ENCODE measurements around the gene PRRC2C.

PRRC2C gene

GRCh38 chr1:171446386-171446785 lies 38.9 kb upstream of the PRRC2C start:
- no peaks in the 10 kb centered on the region for H4K20me1 ChIP-seq (ENCODE audit: insufficient read depth, low read length)
- no peak for DNase-seq

GRCh38 chr1:171455967-171456366 lies 29.4 kb upstream of the PRRC2C start:
- Histone ChIP-seq H3K4me1 (ENCODE audit: low read length) (no peaks in the 10 kb centered on the region), H3K9me3 (replicated peaks; ENCODE audit: insufficient read depth, low read length) (no peaks in the 10 kb centered on the region), H3K27ac (ENCODE audit: low read length) (no peak overlapping the region), H2AFZ (ENCODE audit: low read length) (no peak overlapping the region), H4K20me1 (ENCODE audit: insufficient read depth, low read length) (no peaks in the 10 kb centered on the region), H3K79me2 (ENCODE audit: low read length) (no peaks in the 10 kb centered on the region), H3F3A (ENCODE audit: insufficient read depth, low read length) (no peaks in the 10 kb centered on the region), H3K9ac (ENCODE audit: low read length) (no peak overlapping the region), H3K36me3 (replicated peaks; ENCODE audit: insufficient read depth, low read length) (no peaks in the 10 kb centered on the region), H3K4me3 (ENCODE audit: low read length) (no peak overlapping the region), H3K27me3 (replicated peaks; ENCODE audit: insufficient read depth, low read length) (no peaks in the 10 kb centered on the region), H3K4me2 (ENCODE audit: low read depth, low read length) (no peak overlapping the region), H3K9me2 (replicated peaks; ENCODE audit: insufficient read depth, low read length) (no peaks in the 10 kb centered on the region)
- TF ChIP-seq CTCF (IDR thresholded peaks at IDR 0.05; ENCODE audit: low read length) = no peak
- TF ChIP-seq EZH2phosphoT487 (IDR thresholded peaks at IDR 0.05; ENCODE audit: low read length) = no peak
- no peak for TF ChIP-seq EZH2 (optimal IDR thresholded peaks at IDR 0.05; ENCODE audit: low read depth, low read length)
- no peak for DNase-seq

More at GRCh38 chr1:171446386-171446785, 38.9 kb upstream of the PRRC2C start:
- no peaks in the 10 kb centered on the region for H3F3A ChIP-seq (ENCODE audit: insufficient read depth, low read length)
- H3K79me2 ChIP-seq (ENCODE audit: low read length) = no peaks in the 10 kb centered on the region
- no peak overlapping the region for H2AFZ ChIP-seq (ENCODE audit: low read length)
- H3K27me3 ChIP-seq (replicated peaks; ENCODE audit: insufficient read depth, low read length) = no peaks in the 10 kb centered on the region
- no peak overlapping the region for H3K27ac ChIP-seq (ENCODE audit: low read length)
- H3K4me3 ChIP-seq (ENCODE audit: low read length) = no peak overlapping the region
- no peaks in the 10 kb centered on the region for H3K4me1 ChIP-seq (ENCODE audit: low read length)
- no peaks in the 10 kb centered on the region for H3K9me3 ChIP-seq (replicated peaks; ENCODE audit: insufficient read depth, low read length)
- no peak overlapping the region for H3K4me2 ChIP-seq (ENCODE audit: low read depth, low read length)
- no peaks in the 10 kb centered on the region for H3K36me3 ChIP-seq (replicated peaks; ENCODE audit: insufficient read depth, low read length)
- H3K9me2 ChIP-seq (replicated peaks; ENCODE audit: insufficient read depth, low read length) = no peaks in the 10 kb centered on the region
- H3K9ac ChIP-seq (ENCODE audit: low read length) = no peak overlapping the region
- TF ChIP-seq CTCF (IDR thresholded peaks at IDR 0.05; ENCODE audit: low read length) (no peak), EZH2 (optimal IDR thresholded peaks at IDR 0.05; ENCODE audit: low read depth, low read length) (no peak), EZH2phosphoT487 (IDR thresholded peaks at IDR 0.05; ENCODE audit: low read length) (no peak)

- no peaks in the 10 kb centered on the region for H3K27me3 ChIP-seq (replicated peaks; ENCODE audit: insufficient read depth, low read length)
- H3K79me2 ChIP-seq (ENCODE audit: low read length) = no peaks in the 10 kb centered on the region
- no peak for DNase-seq
- no peaks in the 10 kb centered on the region for H3K36me3 ChIP-seq (replicated peaks; ENCODE audit: insufficient read depth, low read length)
- no peak overlapping the region for H2AFZ ChIP-seq (ENCODE audit: low read length)
- no peak overlapping the region for H3K27ac ChIP-seq (ENCODE audit: low read length)
- no peaks in the 10 kb centered on the region for H3K4me1 ChIP-seq (ENCODE audit: low read length)
- H3F3A ChIP-seq (ENCODE audit: insufficient read depth, low read length) = no peaks in the 10 kb centered on the region
- H3K4me3 ChIP-seq (ENCODE audit: low read length) = no peak overlapping the region
- no peaks in the 10 kb centered on the region for H4K20me1 ChIP-seq (ENCODE audit: insufficient read depth, low read length)
- H3K9ac ChIP-seq (ENCODE audit: low read length) = no peak overlapping the region
- no peak for TF ChIP-seq CTCF (IDR thresholded peaks at IDR 0.05; ENCODE audit: low read length)
- TF ChIP-seq EZH2phosphoT487 (IDR thresholded peaks at IDR 0.05; ENCODE audit: low read length) = no peak
- TF ChIP-seq EZH2 (optimal IDR thresholded peaks at IDR 0.05; ENCODE audit: low read depth, low read length) = no peak
- H3K9me3 ChIP-seq (replicated peaks; ENCODE audit: insufficient read depth, low read length) = no peaks in the 10 kb centered on the region
- H3K9me2 ChIP-seq (replicated peaks; ENCODE audit: insufficient read depth, low read length) = no peaks in the 10 kb centered on the region
- no peak overlapping the region for H3K4me2 ChIP-seq (ENCODE audit: low read depth, low read length)
Observed at GRCh38 chr1:171457412-171457811, 27.9 kb upstream of the PRRC2C start.

Data from MM.1S (cell line).